LHCN-M2 (cell line): ENCODE data around the gene OTOA. TPM values are rescaled to one million over a fixed set of nuclear protein-coding genes. Genes with fewer than 3 reads are reported as not detected.
"Not testable (repeated sequence)": the region's sequence is repeated elsewhere in the genome, so short reads cannot be mapped to it uniquely, and the experiment has no call there.

Source experiments
- DNase-seq: peaks from one replicate; pipeline ENCODE4 v3.0.0-alpha.2; 2012; ENCODE audit warnings: low read depth
- polyA plus RNA-seq: library from polyadenylated mRNA; unstranded; fragments of >200 nt; gene quantifications from one replicate; pipeline ENCODE4 v1.2.1, GENCODE V29; 2012; ENCODE audit warnings: missing spikeins
- total RNA-seq: library from RNA; depleted of rRNA; stranded (reverse); fragments of >200 nt; gene quantifications from 2 replicates; pipeline ENCODE4 v1.2.3, GENCODE V29; 2014; rRNA removed

OTOA gene
- total RNA-seq, result 0.06 TPM in 1 of 2 replicates, not detected in the other
- polyA plus RNA-seq, result not detected

DNA sequence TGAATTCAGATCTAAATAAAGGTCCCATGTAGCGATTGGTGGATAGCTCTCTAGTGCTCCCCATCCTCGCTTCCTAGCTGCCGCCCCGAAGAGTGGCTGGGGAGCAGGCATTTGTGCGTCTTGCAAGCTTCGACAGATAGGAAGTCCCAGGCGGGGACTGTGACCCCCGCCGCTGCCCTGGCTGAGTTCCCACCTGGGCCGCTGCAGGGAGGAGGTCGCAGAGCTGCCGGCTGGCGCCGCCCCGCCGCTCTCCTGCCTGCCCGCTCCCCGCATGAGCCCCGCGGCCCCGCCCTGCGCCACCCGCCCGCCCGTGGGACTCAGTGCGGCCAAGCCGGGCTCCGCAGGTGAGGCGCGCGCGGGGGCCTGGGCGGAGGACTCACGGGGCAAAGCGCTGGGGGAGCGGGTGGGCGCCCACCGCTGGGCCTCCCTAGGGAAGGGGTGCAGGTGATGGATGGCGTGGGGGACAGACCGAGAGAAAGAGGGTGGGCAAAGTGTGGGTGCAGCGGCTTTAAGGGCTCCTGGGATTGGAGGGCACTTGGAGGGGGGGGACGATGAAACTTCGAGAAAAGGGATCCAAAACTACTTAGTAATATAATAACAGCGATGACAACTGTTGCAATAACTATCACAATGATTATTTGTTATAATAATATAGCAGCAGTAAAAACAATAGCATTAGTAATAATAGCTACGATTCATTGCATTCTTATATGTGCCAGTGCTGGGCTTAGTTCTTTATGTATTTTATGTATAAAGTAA lies at the start of gene OTOA:
OTOA (plus strand) TSS at position 80 of the 759 bp plus-strand sequence. CDS start 14,547 bp downstream, outside the sequence.
- no peak for DNase-seq

DNA sequence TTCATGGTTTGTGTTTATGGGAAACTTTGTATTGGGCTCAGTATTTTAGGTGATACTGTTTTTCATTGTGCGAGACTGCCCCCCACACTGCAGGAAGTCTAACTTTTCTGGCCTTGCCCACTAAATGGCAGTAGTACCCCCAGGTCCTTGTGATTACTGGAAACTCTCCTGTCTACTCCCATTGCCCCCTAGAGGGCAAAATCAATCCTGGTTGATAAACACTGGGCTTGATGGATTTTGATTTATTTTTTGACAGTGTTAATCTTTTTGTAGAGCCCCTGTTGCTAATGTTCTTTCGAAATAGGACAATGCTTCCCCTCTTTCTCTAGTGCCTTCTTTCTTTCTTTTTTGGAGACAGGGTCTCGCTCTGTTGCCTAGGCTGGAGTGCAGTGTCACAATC lies 48.9 kb upstream of the OTOA start:
- no peak for DNase-seq

- DNase-seq, result no peak
Observed at GRCh38 chr16:21617607-21618006, 46.2 kb upstream of the OTOA start.

DNA sequence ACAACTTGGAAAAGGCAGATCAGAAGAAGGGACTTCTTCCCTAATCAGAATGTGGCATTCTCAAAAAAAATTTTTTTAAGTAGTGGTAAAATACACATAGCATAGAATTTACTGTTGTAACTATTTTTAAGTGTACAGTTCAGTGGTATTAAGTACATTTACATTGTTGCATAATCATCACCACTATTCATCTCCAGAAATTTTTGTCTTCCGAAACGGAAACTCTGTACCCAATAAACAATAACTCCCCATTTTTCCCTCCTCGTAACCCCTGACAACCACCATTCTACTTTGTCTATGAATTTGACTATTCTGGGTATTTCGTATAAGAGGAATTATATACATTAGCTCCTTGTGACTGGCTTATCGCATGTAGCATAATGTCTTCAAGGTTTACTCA lies 45.5 kb upstream of the OTOA start:
- no peak for DNase-seq

DNA sequence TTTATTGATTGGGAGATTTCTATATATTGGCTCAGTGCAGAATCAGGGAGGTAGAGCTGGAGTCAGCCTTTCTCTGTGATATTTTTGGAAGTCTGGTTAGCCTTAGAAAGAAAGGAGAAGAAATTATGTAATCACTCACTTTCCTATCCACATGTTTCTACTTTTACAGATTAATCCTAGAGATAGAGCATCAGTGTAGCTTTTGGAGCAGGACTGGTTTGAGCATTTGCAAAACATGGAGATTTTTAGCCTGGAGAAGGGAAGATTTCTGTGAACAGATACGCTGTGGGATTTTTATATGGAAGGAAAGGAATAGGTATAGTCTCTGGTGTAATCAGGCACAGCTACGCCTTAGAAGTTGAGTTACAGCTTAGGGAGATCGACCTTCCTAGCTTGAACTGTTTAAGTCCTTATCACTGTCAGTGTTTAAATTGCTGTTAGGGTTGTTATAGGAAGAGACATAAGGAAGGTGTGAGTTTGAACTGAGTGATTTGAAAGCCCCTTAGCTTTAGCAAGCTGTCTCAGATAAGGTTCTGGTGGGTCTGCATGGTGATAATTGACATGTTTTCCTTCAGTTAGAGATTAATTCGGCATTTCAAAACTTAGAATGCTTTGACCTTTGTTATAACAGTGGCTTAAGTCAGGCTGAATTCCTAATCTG lies 43.9 kb upstream of the OTOA start:
- no peak for DNase-seq

DNA sequence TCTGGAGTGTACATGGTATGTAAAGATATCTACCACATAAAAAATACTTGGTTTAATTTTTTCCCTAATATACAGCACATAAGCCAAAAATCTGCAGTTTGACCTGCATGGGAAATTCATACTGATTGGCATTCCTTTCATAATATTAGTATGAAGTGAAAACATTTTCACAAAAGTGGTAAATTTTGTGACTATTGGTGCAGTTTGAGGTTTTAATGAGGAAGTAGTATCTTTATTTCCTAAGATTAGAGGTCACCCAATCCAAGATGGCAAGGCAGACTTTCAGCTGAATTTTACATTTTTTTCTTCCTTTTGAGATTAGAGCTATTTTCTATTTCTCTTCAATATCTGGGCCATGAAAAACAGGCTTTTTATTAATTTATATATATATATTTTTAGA lies 43.2 kb upstream of the OTOA start:
- no peak for DNase-seq

GRCh38 chr16:21622545-21622944 lies 41.2 kb upstream of the OTOA start:
- DNase-seq, result no peak

- DNase-seq, result no peak
Observed at GRCh38 chr16:21625026-21625425, 38.7 kb upstream of the OTOA start.

GRCh38 chr16:21626659-21627277 lies 37.0 kb upstream of the OTOA start:
- peak; percentile 72 for DNase-seq

GRCh38 chr16:21628121-21628726 lies 35.5 kb upstream of the OTOA start:
- DNase-seq, result no peak

DNA sequence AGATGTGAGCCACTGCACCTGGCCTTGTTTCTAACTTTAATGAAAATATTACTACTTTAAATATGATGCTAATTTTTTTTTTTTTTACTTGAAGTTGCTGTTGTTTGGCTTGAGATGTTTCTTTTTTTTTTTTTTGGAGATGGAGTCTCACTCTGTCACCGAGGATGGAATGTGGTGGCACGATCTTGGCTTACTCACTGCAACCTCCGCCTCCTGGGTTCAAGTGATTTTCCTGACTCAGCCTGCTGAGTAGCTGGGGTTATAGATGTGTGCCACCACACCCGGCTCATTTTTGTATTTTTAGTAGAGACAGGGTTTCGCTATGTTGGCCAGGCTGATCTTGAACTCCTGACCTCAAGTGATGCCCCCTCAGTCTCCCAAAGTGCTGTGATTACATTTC lies 35.0 kb upstream of the OTOA start:
- peak; percentile 52 for DNase-seq

GRCh38 chr16:21629616-21630539 lies 33.9 kb upstream of the OTOA start:
- DNase-seq, result not testable (repeated sequence)

GRCh38 chr16:21630866-21631265 lies 32.9 kb upstream of the OTOA start:
- DNase-seq, result not testable (repeated sequence)

DNA sequence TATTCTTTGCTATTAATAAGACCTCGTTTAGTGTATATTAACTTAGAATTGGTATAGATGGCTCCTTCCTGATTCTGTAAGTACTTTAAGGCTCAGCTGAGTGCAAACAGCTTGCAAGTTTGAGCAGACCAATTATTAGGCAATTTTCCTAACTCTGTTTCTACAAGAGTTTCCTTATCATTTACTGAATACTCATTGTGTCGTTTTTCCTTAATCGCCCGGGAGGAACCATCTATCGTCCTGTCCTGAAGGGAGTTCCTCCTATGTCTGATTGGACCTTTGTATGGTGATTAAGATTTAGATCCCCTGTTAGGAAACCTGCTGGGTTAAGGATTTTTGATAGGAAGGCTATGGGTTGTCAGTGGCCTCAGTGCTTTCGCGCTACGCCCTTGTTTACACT lies 32.4 kb upstream of the OTOA start:
- not testable (repeated sequence) for DNase-seq

DNA sequence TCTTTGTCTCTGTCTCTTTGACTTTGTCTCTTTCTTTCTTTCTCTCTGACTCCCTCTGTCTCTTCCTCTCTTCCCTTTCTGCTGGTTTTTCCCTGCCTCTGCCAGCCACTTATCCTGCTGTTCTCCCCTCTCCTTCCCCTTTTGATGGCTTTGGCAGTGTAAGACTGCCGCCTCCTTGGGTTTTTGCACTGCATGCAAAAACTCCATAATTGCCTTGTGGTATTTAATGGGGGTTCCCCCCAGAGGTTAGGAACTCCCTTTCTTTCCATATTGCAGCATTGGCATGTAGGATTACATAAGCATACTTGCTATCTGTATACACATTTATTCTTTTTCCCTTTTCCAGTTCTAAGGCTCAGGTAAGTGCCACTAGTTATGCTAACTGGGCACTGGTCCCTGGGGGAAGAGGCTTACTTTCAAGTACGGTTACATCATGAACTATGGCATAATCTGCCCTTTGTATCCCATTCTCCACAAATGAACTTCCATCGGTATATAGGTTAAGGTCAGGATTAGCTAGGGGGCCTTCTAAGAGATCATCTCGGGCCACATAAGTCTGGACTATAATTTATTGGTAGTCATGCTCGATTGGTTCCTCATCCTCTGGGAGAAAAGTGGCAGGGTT lies 31.7 kb upstream of the OTOA start:
- DNase-seq, result not testable (repeated sequence)

GRCh38 chr16:21634216-21634615 lies 29.6 kb upstream of the OTOA start:
- DNase-seq, result no peak

DNA sequence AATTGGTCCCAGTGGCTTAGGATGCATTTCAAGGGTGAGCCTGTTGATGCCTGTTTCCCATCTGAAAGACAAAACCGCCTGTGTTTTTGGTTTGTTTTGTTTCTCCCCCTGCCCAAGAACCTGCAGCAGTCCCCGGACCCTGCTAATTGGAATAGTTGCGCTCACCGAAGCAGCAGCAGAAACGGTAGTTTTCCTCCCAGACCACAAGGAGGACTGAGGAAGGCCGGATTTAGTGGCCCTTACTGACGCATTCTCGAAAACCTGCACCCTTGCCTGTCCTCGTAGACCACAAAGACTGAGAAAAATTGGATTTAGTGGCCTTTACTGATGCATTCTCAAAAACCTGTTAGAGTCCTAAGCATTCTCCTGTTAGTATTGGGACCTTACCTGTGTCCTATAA lies 28.1 kb upstream of the OTOA start:
- not testable (repeated sequence) for DNase-seq

GRCh38 chr16:21637032-21637968 lies 26.5 kb upstream of the OTOA start:
- no peak for DNase-seq

DNA sequence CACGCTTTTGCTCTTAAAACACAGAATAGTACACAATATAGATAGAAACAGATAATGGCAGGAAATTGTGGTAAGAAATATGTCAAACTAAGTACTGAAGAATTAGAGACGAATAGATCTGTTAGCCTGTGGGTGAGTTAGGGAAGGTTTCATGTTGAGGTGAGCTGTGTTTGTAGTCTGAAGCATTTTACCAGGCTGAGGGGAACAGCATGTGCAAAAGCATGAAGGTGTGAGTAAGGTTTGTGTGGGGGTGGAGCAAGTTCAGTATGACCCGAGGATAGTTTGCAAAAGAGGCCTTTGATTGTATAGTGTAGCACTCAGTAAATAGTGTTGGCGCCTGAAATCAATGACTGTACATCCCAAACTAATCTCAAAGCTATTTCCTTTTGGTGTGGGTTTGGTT lies 25.2 kb upstream of the OTOA start:
- DNase-seq, result peak; percentile 40
